ENCODE measurements around the gene MPP4. TPM values are rescaled to one million over a fixed set of nuclear protein-coding genes. Genes with fewer than 3 reads are reported as not detected.

MPP4 gene
- total RNA-seq, 3 donors from 2014 or later = not detected

- Mint-ChIP-seq H3K9me3 (no peaks in the 10 kb centered on the region), H3K4me1 (ENCODE audit: low read depth) (no peaks in the 10 kb centered on the region), H3K36me3 (ENCODE audit: insufficient read depth) (no peaks in the 10 kb centered on the region), H3K4me3 (no peak overlapping the region), H3K27me3 (ENCODE audit: low read depth) (no peaks in the 10 kb centered on the region)
- DNase-seq (no peak), ATAC-seq (no peak)
These were observed 38.0 kb downstream of the MPP4 start for GRCh38 chr2:201660293-201660895.

- no peak overlapping the region for H3K4me3 Mint-ChIP-seq
- ATAC-seq (no peak), DNase-seq (no peak)
- no peaks in the 10 kb centered on the region for H3K9me3 Mint-ChIP-seq
- peaks cover 8% of the 10 kb centered on the region for H3K27me3 Mint-ChIP-seq (ENCODE audit: low read depth)
- no peaks in the 10 kb centered on the region for H3K36me3 Mint-ChIP-seq (ENCODE audit: insufficient read depth)
- peaks cover 2% of the 10 kb centered on the region for H3K4me1 Mint-ChIP-seq (ENCODE audit: low read depth)
These were observed 41.7 kb downstream of the MPP4 start for GRCh38 chr2:201656740-201657139.

GRCh38 chr2:201656102-201656501 is 42.3 kb downstream of the MPP4 start:
- Mint-ChIP-seq H3K9me3 (no peaks in the 10 kb centered on the region), H3K27me3 (ENCODE audit: low read depth) (peaks cover 8% of the 10 kb centered on the region), H3K4me3 (no peak overlapping the region), H3K36me3 (ENCODE audit: insufficient read depth) (no peaks in the 10 kb centered on the region), H3K4me1 (ENCODE audit: low read depth) (peaks cover 2% of the 10 kb centered on the region)
- ATAC-seq (peak in 1 of 2 donors; percentile 25), DNase-seq (no peak)

GRCh38 chr2:201654616-201655384 is 43.6 kb downstream of the MPP4 start:
- no peak for ATAC-seq
- no peaks in the 10 kb centered on the region for H3K9me3 Mint-ChIP-seq
- peaks cover 2% of the 10 kb centered on the region for H3K4me1 Mint-ChIP-seq (ENCODE audit: low read depth)
- H3K27me3 Mint-ChIP-seq (ENCODE audit: low read depth) = peaks cover 8% of the 10 kb centered on the region
- no peak overlapping the region for H3K4me3 Mint-ChIP-seq
- DNase-seq = no peak
- H3K36me3 Mint-ChIP-seq (ENCODE audit: insufficient read depth) = no peaks in the 10 kb centered on the region

- Mint-ChIP-seq H3K4me3 (no peak overlapping the region), H3K4me1 (ENCODE audit: low read depth) (peaks cover 2% of the 10 kb centered on the region), H3K27me3 (ENCODE audit: low read depth) (peaks cover 8% of the 10 kb centered on the region), H3K36me3 (ENCODE audit: insufficient read depth) (no peaks in the 10 kb centered on the region), H3K9me3 (no peaks in the 10 kb centered on the region)
- ATAC-seq = no peak
- no peak for DNase-seq
These were observed 45.2 kb downstream of the MPP4 start for GRCh38 chr2:201653221-201653620.

- ATAC-seq (no peak), DNase-seq (no peak)
- no peaks in the 10 kb centered on the region for H3K36me3 Mint-ChIP-seq (ENCODE audit: insufficient read depth)
- H3K9me3 Mint-ChIP-seq = no peaks in the 10 kb centered on the region
- peaks cover 2% of the 10 kb centered on the region for H3K4me1 Mint-ChIP-seq (ENCODE audit: low read depth)
- peaks cover 10% of the 10 kb centered on the region for H3K27me3 Mint-ChIP-seq (ENCODE audit: low read depth)
- no peak overlapping the region for H3K4me3 Mint-ChIP-seq
These were observed 49.0 kb downstream of the MPP4 start for GRCh38 chr2:201649442-201649841.

GRCh38 chr2:201647431-201647830 is 51.0 kb downstream of the MPP4 start:
- no peak for DNase-seq
- Mint-ChIP-seq H3K27me3 (ENCODE audit: low read depth) (peaks cover 4% of the 10 kb centered on the region), H3K4me3 (no peak overlapping the region), H3K4me1 (ENCODE audit: low read depth) (peaks cover 4% of the 10 kb centered on the region), H3K9me3 (no peaks in the 10 kb centered on the region), H3K36me3 (ENCODE audit: insufficient read depth) (no peaks in the 10 kb centered on the region)
- no peak for ATAC-seq

- H3K36me3 Mint-ChIP-seq (ENCODE audit: insufficient read depth) = no peaks in the 10 kb centered on the region
- ATAC-seq (no peak), DNase-seq (no peak)
- peaks cover 2% of the 10 kb centered on the region for H3K27me3 Mint-ChIP-seq (ENCODE audit: low read depth)
- H3K4me3 Mint-ChIP-seq = peak overlapping the region; percentile 94
- peaks cover 6% of the 10 kb centered on the region for H3K4me1 Mint-ChIP-seq (ENCODE audit: low read depth)
- H3K9me3 Mint-ChIP-seq = no peaks in the 10 kb centered on the region
These were observed 54.4 kb downstream of the MPP4 start for GRCh38 chr2:201644001-201644400.

- no peaks in the 10 kb centered on the region for H3K36me3 Mint-ChIP-seq (ENCODE audit: insufficient read depth)
- peaks cover 2% of the 10 kb centered on the region for H3K27me3 Mint-ChIP-seq (ENCODE audit: low read depth)
- H3K4me3 Mint-ChIP-seq = peak within 1 kb of the TSS; percentile 94
- DNase-seq = peak; percentile 53
- no peaks in the 10 kb centered on the region for H3K9me3 Mint-ChIP-seq
- peak; percentile 59 to 70 for ATAC-seq
- peaks cover 6% of the 10 kb centered on the region for H3K4me1 Mint-ChIP-seq (ENCODE audit: low read depth)
These were observed 55.1 kb downstream of the MPP4 start, which contains the start of gene TMEM237 for GRCh38 chr2:201643216-201643890. TMEM237 (minus strand) TSS chr2:201643503; CDS start chr2:201643400, 103 bp downstream.

GRCh38 chr2:201642579-201643215 is 55.7 kb downstream of the MPP4 start:
- Mint-ChIP-seq H3K4me3 (peak overlapping the region; percentile 94), H3K9me3 (no peaks in the 10 kb centered on the region), H3K4me1 (ENCODE audit: low read depth) (peaks cover 6% of the 10 kb centered on the region), H3K36me3 (ENCODE audit: insufficient read depth) (no peaks in the 10 kb centered on the region), H3K27me3 (ENCODE audit: low read depth) (no peaks in the 10 kb centered on the region)
- ATAC-seq = peak; percentile 90 to 91
- peak; percentile 78 for DNase-seq

GRCh38 chr2:201642086-201642578 is 56.3 kb downstream of the MPP4 start:
- Mint-ChIP-seq H3K36me3 (ENCODE audit: insufficient read depth) (no peaks in the 10 kb centered on the region), H3K4me1 (ENCODE audit: low read depth) (peaks cover 6% of the 10 kb centered on the region), H3K27me3 (ENCODE audit: low read depth) (no peaks in the 10 kb centered on the region), H3K9me3 (no peaks in the 10 kb centered on the region), H3K4me3 (peak overlapping the region; percentile 94)
- DNase-seq (no peak), ATAC-seq (peak; percentile 49 to 60)

- ATAC-seq = peak in 1 of 2 donors; percentile 8
- DNase-seq = no peak
- H3K4me1 Mint-ChIP-seq (ENCODE audit: low read depth) = peaks cover 6% of the 10 kb centered on the region
These were observed 59.2 kb downstream of the MPP4 start for GRCh38 chr2:201639205-201639604.

GRCh38 chr2:201638326-201638725 is 60.1 kb downstream of the MPP4 start:
- no peaks in the 10 kb centered on the region for H3K27me3 Mint-ChIP-seq (ENCODE audit: low read depth)
- peaks cover 11% of the 10 kb centered on the region for H3K36me3 Mint-ChIP-seq (ENCODE audit: insufficient read depth)
- H3K4me3 Mint-ChIP-seq = no peak overlapping the region
- H3K9me3 Mint-ChIP-seq = no peaks in the 10 kb centered on the region
- peaks cover 3% of the 10 kb centered on the region for H3K4me1 Mint-ChIP-seq (ENCODE audit: low read depth)
- DNase-seq (no peak), ATAC-seq (no peak)

More at GRCh38 chr2:201639205-201639604, 59.2 kb downstream of the MPP4 start:
- no peaks in the 10 kb centered on the region for H3K27me3 Mint-ChIP-seq (ENCODE audit: low read depth)
- H3K9me3 Mint-ChIP-seq = no peaks in the 10 kb centered on the region
- no peak overlapping the region for H3K4me3 Mint-ChIP-seq
- H3K36me3 Mint-ChIP-seq (ENCODE audit: insufficient read depth) = peaks cover 9% of the 10 kb centered on the region

GRCh38 chr2:201633661-201634249 is 64.7 kb downstream of the MPP4 start:
- Mint-ChIP-seq H3K4me3 (no peak overlapping the region), H3K27me3 (ENCODE audit: low read depth) (no peaks in the 10 kb centered on the region), H3K36me3 (ENCODE audit: insufficient read depth) (peaks cover 11% of the 10 kb centered on the region), H3K4me1 (ENCODE audit: low read depth) (no peaks in the 10 kb centered on the region), H3K9me3 (no peaks in the 10 kb centered on the region)
- no peak for ATAC-seq
- no peak for DNase-seq

Measured in activated T-cell treated with anti-CD3 and anti-CD28 coated beads, Interleukin-2, amount 50 U/mL, for 4 hours (primary cell).